ENCODE measurements around the gene MRPS7. TPM values are rescaled to one million over a fixed set of nuclear protein-coding genes. Genes with fewer than 3 reads are reported as not detected.
"Not testable (repeated sequence)": the region's sequence is repeated elsewhere in the genome, so short reads cannot be mapped to it uniquely, and the experiment has no call there.

MRPS7 gene
- total RNA-seq, 1 experiment from 2014 or later = 112 TPM

GRCh38 chr17:75244133-75244866, 17.4 kb upstream of the MRPS7 start:
- no peak for DNase-seq (ENCODE audit: low spot score)

GRCh38 chr17:75245011-75245410, 16.7 kb upstream of the MRPS7 start:
- no peak for DNase-seq (ENCODE audit: low spot score)

GRCh38 chr17:75246404-75246803, 15.3 kb upstream of the MRPS7 start:
- DNase-seq (ENCODE audit: low spot score) = no peak

GRCh38 chr17:75249564-75249963, 12.1 kb upstream of the MRPS7 start:
- no peak for DNase-seq (ENCODE audit: low spot score)

GRCh38 chr17:75250009-75250471, 11.6 kb upstream of the MRPS7 start:
- no peak for DNase-seq (ENCODE audit: low spot score)

GRCh38 chr17:75252039-75252816, 9.5 kb upstream of the MRPS7 start:
- DNase-seq (ENCODE audit: low spot score) = no peak

- DNase-seq (ENCODE audit: low spot score) = not testable (repeated sequence)
Observed at GRCh38 chr17:75255954-75256698, 5.6 kb upstream of the MRPS7 start.

- not testable (repeated sequence) for DNase-seq (ENCODE audit: low spot score)
Observed at GRCh38 chr17:75257228-75257627, 4.5 kb upstream of the MRPS7 start.

- DNase-seq (ENCODE audit: low spot score) = no peak
Observed at GRCh38 chr17:75260641-75261335, 891 bp upstream of the MRPS7 start.

GRCh38 chr17:75262112-75262606, 480 bp downstream of the MRPS7 start:
- no peak for DNase-seq (ENCODE audit: low spot score)

GRCh38 chr17:75263055-75263454, 1.4 kb downstream of the MRPS7 start:
- DNase-seq (ENCODE audit: low spot score) = no peak

GRCh38 chr17:75265614-75266315, 4.1 kb downstream of the MRPS7 start:
- no peak for DNase-seq (ENCODE audit: low spot score)

GRCh38 chr17:75266316-75267152, 4.9 kb downstream of the MRPS7 start:
- DNase-seq (ENCODE audit: low spot score) = no peak

GRCh38 chr17:75267153-75267410, 5.4 kb downstream of the MRPS7 start:
- no peak for DNase-seq (ENCODE audit: low spot score)

- DNase-seq (ENCODE audit: low spot score) = no peak
Observed at GRCh38 chr17:75267411-75268232, 5.9 kb downstream of the MRPS7 start.

GRCh38 chr17:75269844-75270217, 8.2 kb downstream of the MRPS7 start:
- no peak for DNase-seq (ENCODE audit: low spot score)

GRCh38 chr17:75270218-75270965, 8.7 kb downstream of the MRPS7 start:
- DNase-seq (ENCODE audit: low spot score) = peak; percentile 64

GRCh38 chr17:75270966-75271232, 9.2 kb downstream of the MRPS7 start, which contains the start of gene MIF4GD:
Gene MIF4GD, minus strand, starts transcription at chr17:75271231. Its CDS starts 1,036 bp downstream, at chr17:75270195.
- DNase-seq (ENCODE audit: low spot score) = no peak
